ENCODE results near the gene LRMDA.

Gene LRMDA

GRCh38 chr10:76038696-76039095 lies 607.3 kb downstream of the LRMDA start:
- Mint-ChIP-seq H3K9me3 (peaks cover 10% of the 10 kb centered on the region), H3K4me1 (ENCODE audit: low read depth) (peaks cover 10% of the 10 kb centered on the region), H3K27me3 (no peaks in the 10 kb centered on the region), H3K4me3 (no peak overlapping the region), H3K36me3 (ENCODE audit: low read depth) (peaks cover 25% of the 10 kb centered on the region), H3K27ac (no peak overlapping the region)
- intact Hi-C loops (cut with micrococcal nuclease): no loop called here

- intact Hi-C loops (cut with micrococcal nuclease): no loop called here
- Mint-ChIP-seq H3K4me1 (ENCODE audit: low read depth) (peaks cover 14% of the 10 kb centered on the region), H3K4me3 (no peak overlapping the region), H3K9me3 (peaks cover 10% of the 10 kb centered on the region), H3K27me3 (no peaks in the 10 kb centered on the region), H3K27ac (no peak overlapping the region), H3K36me3 (ENCODE audit: low read depth) (peaks cover 20% of the 10 kb centered on the region)
Observed at GRCh38 chr10:76040107-76040829, 608.8 kb downstream of the LRMDA start.

GRCh38 chr10:76040830-76041220 lies 609.4 kb downstream of the LRMDA start:
- H3K27ac Mint-ChIP-seq: no peak overlapping the region
- no peaks in the 10 kb centered on the region for H3K27me3 Mint-ChIP-seq
- peaks cover 16% of the 10 kb centered on the region for H3K4me1 Mint-ChIP-seq (ENCODE audit: low read depth)
- no peak overlapping the region for H3K4me3 Mint-ChIP-seq
- peaks cover 20% of the 10 kb centered on the region for H3K36me3 Mint-ChIP-seq (ENCODE audit: low read depth)
- H3K9me3 Mint-ChIP-seq: peaks cover 10% of the 10 kb centered on the region
- intact Hi-C loops (cut with micrococcal nuclease): no loop called here

GRCh38 chr10:76041551-76041950 lies 610.1 kb downstream of the LRMDA start:
- Mint-ChIP-seq H3K27ac (no peak overlapping the region), H3K4me3 (no peak overlapping the region), H3K27me3 (no peaks in the 10 kb centered on the region), H3K4me1 (ENCODE audit: low read depth) (peaks cover 12% of the 10 kb centered on the region), H3K9me3 (peaks cover 10% of the 10 kb centered on the region), H3K36me3 (ENCODE audit: low read depth) (peaks cover 20% of the 10 kb centered on the region)
- intact Hi-C loops (cut with micrococcal nuclease): no loop called here

GRCh38 chr10:76043261-76043660 lies 611.8 kb downstream of the LRMDA start:
- H3K36me3 Mint-ChIP-seq (ENCODE audit: low read depth): peaks cover 19% of the 10 kb centered on the region
- no peak overlapping the region for H3K27ac Mint-ChIP-seq
- no peaks in the 10 kb centered on the region for H3K27me3 Mint-ChIP-seq
- H3K4me1 Mint-ChIP-seq (ENCODE audit: low read depth): peaks cover 10% of the 10 kb centered on the region
- intact Hi-C loops (cut with micrococcal nuclease): no loop called here
- H3K9me3 Mint-ChIP-seq: peaks cover 8% of the 10 kb centered on the region
- no peak overlapping the region for H3K4me3 Mint-ChIP-seq

- H3K4me3 Mint-ChIP-seq: no peak overlapping the region
- intact Hi-C loops (cut with micrococcal nuclease): no loop called here
- H3K27ac Mint-ChIP-seq: no peak overlapping the region
- H3K4me1 Mint-ChIP-seq (ENCODE audit: low read depth): peaks cover 13% of the 10 kb centered on the region
- no peaks in the 10 kb centered on the region for H3K27me3 Mint-ChIP-seq
- H3K9me3 Mint-ChIP-seq: no peaks in the 10 kb centered on the region
- H3K36me3 Mint-ChIP-seq (ENCODE audit: low read depth): peaks cover 10% of the 10 kb centered on the region
Observed at GRCh38 chr10:76044751-76045150, 613.3 kb downstream of the LRMDA start.

GRCh38 chr10:76045174-76045573 lies 613.8 kb downstream of the LRMDA start:
- H3K27ac Mint-ChIP-seq: no peak overlapping the region
- H3K9me3 Mint-ChIP-seq: no peaks in the 10 kb centered on the region
- intact Hi-C loops (cut with micrococcal nuclease): no loop called here
- no peaks in the 10 kb centered on the region for H3K27me3 Mint-ChIP-seq
- H3K4me3 Mint-ChIP-seq: no peak overlapping the region
- H3K4me1 Mint-ChIP-seq (ENCODE audit: low read depth): peaks cover 17% of the 10 kb centered on the region
- peaks cover 6% of the 10 kb centered on the region for H3K36me3 Mint-ChIP-seq (ENCODE audit: low read depth)

GRCh38 chr10:76047521-76047920 lies 616.1 kb downstream of the LRMDA start:
- H3K9me3 Mint-ChIP-seq: no peaks in the 10 kb centered on the region
- peaks cover 21% of the 10 kb centered on the region for H3K36me3 Mint-ChIP-seq (ENCODE audit: low read depth)
- H3K4me1 Mint-ChIP-seq (ENCODE audit: low read depth): peaks cover 21% of the 10 kb centered on the region
- no peaks in the 10 kb centered on the region for H3K27me3 Mint-ChIP-seq
- intact Hi-C loops (cut with micrococcal nuclease): no loop called here
- H3K27ac Mint-ChIP-seq: no peak overlapping the region
- no peak overlapping the region for H3K4me3 Mint-ChIP-seq

GRCh38 chr10:76049581-76050290 lies 618.3 kb downstream of the LRMDA start:
- Mint-ChIP-seq H3K27ac (peak overlapping the region; percentile 58), H3K4me3 (no peak overlapping the region), H3K36me3 (ENCODE audit: low read depth) (peaks cover 37% of the 10 kb centered on the region), H3K9me3 (peaks cover 8% of the 10 kb centered on the region), H3K27me3 (no peaks in the 10 kb centered on the region), H3K4me1 (ENCODE audit: low read depth) (peaks cover 18% of the 10 kb centered on the region)
- intact Hi-C loops (cut with micrococcal nuclease): no loop called here

GRCh38 chr10:76050291-76050625 lies 618.8 kb downstream of the LRMDA start:
- H3K4me1 Mint-ChIP-seq (ENCODE audit: low read depth): peaks cover 13% of the 10 kb centered on the region
- H3K27me3 Mint-ChIP-seq: no peaks in the 10 kb centered on the region
- H3K27ac Mint-ChIP-seq: peak overlapping the region; percentile 58
- no peak overlapping the region for H3K4me3 Mint-ChIP-seq
- peaks cover 42% of the 10 kb centered on the region for H3K36me3 Mint-ChIP-seq (ENCODE audit: low read depth)
- peaks cover 13% of the 10 kb centered on the region for H3K9me3 Mint-ChIP-seq
- intact Hi-C loops (cut with micrococcal nuclease): no loop called here

- Mint-ChIP-seq H3K27me3 (no peaks in the 10 kb centered on the region), H3K9me3 (peaks cover 23% of the 10 kb centered on the region), H3K36me3 (ENCODE audit: low read depth) (peaks cover 52% of the 10 kb centered on the region), H3K4me3 (no peak overlapping the region), H3K27ac (peak overlapping the region; percentile 58), H3K4me1 (ENCODE audit: low read depth) (peaks cover 10% of the 10 kb centered on the region)
- intact Hi-C loops (cut with micrococcal nuclease): no loop called here
Observed at GRCh38 chr10:76051007-76051936, 619.8 kb downstream of the LRMDA start.

- Mint-ChIP-seq H3K27me3 (no peaks in the 10 kb centered on the region), H3K4me1 (ENCODE audit: low read depth) (peaks cover 10% of the 10 kb centered on the region), H3K4me3 (no peak overlapping the region), H3K36me3 (ENCODE audit: low read depth) (peaks cover 56% of the 10 kb centered on the region), H3K27ac (no peak overlapping the region), H3K9me3 (peaks cover 29% of the 10 kb centered on the region)
- intact Hi-C loops (cut with micrococcal nuclease): no loop called here
Observed at GRCh38 chr10:76052682-76053503, 621.5 kb downstream of the LRMDA start.

GRCh38 chr10:76055466-76055865 lies 624.0 kb downstream of the LRMDA start:
- H3K36me3 Mint-ChIP-seq (ENCODE audit: low read depth): peaks cover 75% of the 10 kb centered on the region
- intact Hi-C loops (cut with micrococcal nuclease): no loop called here
- H3K27me3 Mint-ChIP-seq: no peaks in the 10 kb centered on the region
- H3K4me1 Mint-ChIP-seq (ENCODE audit: low read depth): peaks cover under 1% of the 10 kb centered on the region
- H3K9me3 Mint-ChIP-seq: peaks cover 29% of the 10 kb centered on the region
- H3K4me3 Mint-ChIP-seq: no peak overlapping the region
- no peak overlapping the region for H3K27ac Mint-ChIP-seq

Measured in dendritic cell treated with granulocyte-macrophage colony-stimulating factor and Interleukin-4, amounts not matched to agents 40 ng/mL and 50 ng/mL, for 4 days (primary cell).